Natural killer cell (primary cell): ENCODE results near the gene NTHL1. TPM values are rescaled to one million over a fixed set of nuclear protein-coding genes. Genes with fewer than 3 reads are reported as not detected.

ENCODE experiments used
- ATAC-seq, 3 donors: fragments of 150-1000 bp in 2 of 3; fragments of 200-7000 bp in 1 of 3; cut with Tn5 transposase; 1 replicate in 1 of 3; 2 replicates in 2 of 3; pipeline ENCODE4 v1.10.0; 2021; ENCODE audit warnings: mild to moderate bottlenecking in 2 of 3, moderate library complexity in 2 of 3
- DNase-seq, 2 donors: peaks; one replicate each; pipeline versions ENCODE4 v3.0.0 to v3.0.0-alpha.2; 2013 to 2021; ENCODE audit warnings: mixed read lengths in 1 of 2
- H3K27ac ChIP-seq: one replicate; pipeline ENCODE4 v1.5.1; 2013; ENCODE audit warnings: mild to moderate bottlenecking, low read length
- H3K27me3 ChIP-seq: one replicate; pipeline ENCODE4 v1.6.1; 2013; ENCODE audit warnings: low read length; ENCODE audit not compliant: control insufficient read depth, insufficient read depth
- H3K36me3 ChIP-seq: one replicate; pipeline ENCODE4 v1.6.1; 2013; ENCODE audit warnings: low read length; ENCODE audit not compliant: control insufficient read depth, insufficient read depth
- H3K4me1 ChIP-seq: one replicate; pipeline ENCODE4 v1.6.1; 2013; ENCODE audit warnings: low read length; ENCODE audit not compliant: control insufficient read depth, insufficient read depth
- H3K4me3 ChIP-seq: one replicate; pipeline ENCODE4 v1.5.1; 2013; ENCODE audit warnings: low read length
- H3K9me3 ChIP-seq: one replicate; pipeline ENCODE4 v1.6.1; 2013; ENCODE audit warnings: low read length; ENCODE audit not compliant: control insufficient read depth, insufficient read depth
- H3K27ac Mint-ChIP-seq, 2 donors: one replicate each; pipeline ENCODE4 v1.8.0; 2022; ENCODE audit warnings: mild to moderate bottlenecking in 2 of 2, mixed read lengths in 2 of 2, moderate library complexity in 1 of 2
- H3K27me3 Mint-ChIP-seq, 2 donors: one replicate each; pipeline ENCODE4 v1.8.0; 2022; ENCODE audit warnings: low read depth in 2 of 2, mixed read lengths in 2 of 2
- H3K36me3 Mint-ChIP-seq: one replicate; pipeline ENCODE4 v1.8.0; 2022; ENCODE audit warnings: mixed read lengths
- H3K4me1 Mint-ChIP-seq, 2 donors: one replicate each; pipeline ENCODE4 v1.8.0; 2022; ENCODE audit warnings: mixed read lengths in 2 of 2
- H3K4me3 Mint-ChIP-seq: one replicate; pipeline ENCODE4 v1.8.0; 2022; ENCODE audit warnings: mild to moderate bottlenecking, moderate library complexity, mixed read lengths
- H3K9me3 Mint-ChIP-seq, 2 donors: one replicate each; pipeline ENCODE4 v1.8.0; 2022; ENCODE audit warnings: mixed read lengths in 2 of 2
- WGBS: methylation state at CpG from one replicate; pipeline ENCODE4 v1.1.7; 2013; ENCODE audit warnings: missing lambda C conversion rate; ENCODE audit not compliant: insufficient coverage; 5-methylcytosine and 5-hydroxymethylcytosine counted together
- intact Hi-C: fragments of 100-400 bp; cut with micrococcal nuclease; formaldehyde crosslinking; loops from one replicate; pipeline ENCODE4 v1.14.2; 2022
- total RNA-seq, 4 donors: library from RNA; stranded (reverse); fragments of 120-200 nt in 1 of 4; gene quantifications; one replicate each; pipeline versions ENCODE4 v1.2.3 to v1.2.4, GENCODE V29; 2013 to 2022
- TF ChIP-seq, protein P1 (sequence below): fragments of 200-600 bp; IDR thresholded peaks from one replicate; pipeline ENCODE4 v1.8.0; 2022; ENCODE audit warnings: antibody characterized with exemption

The NTHL1 gene
- total RNA-seq, 3 donors from 2014 or later (not counting 1 experiment from before 2014, with no cell fraction given), result 8.7 to 12.9 (median 9.7) TPM

DNA sequence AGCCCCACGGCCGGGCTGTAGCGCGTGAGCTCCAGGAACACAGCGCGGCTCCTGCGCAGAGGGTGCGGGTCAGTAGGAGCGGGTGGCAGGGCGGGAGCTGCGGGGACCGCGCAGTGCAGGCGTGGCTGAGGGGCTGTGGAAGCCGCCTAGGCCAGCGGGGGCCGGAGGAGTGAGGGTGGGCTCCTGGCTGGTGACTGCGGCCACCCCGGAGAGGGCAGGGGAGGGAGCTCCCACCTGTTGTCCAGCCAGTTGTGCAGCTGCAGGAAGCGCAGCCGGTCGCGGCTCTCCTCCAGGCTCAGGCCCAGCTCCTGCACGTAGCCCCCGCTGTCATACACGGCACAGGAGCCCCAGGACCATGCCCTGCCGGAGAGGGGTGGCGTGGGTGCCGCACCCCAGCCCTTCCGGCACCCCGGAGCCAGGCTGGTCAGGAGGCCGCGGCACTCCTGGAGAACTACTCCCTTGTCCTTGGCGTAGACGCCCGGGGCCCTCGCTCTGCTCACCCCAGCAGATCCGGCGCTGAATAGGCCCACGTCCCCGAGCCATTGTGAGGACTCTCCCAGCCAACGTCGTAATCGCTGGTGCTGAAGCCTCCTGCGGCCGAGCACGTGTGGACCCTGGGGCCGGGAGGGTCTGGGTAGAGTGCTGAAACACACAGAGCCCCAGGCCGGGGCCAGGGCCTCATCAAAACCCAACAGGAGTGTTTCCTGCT, 44.1 kb upstream of the NTHL1 start:
- Mint-ChIP-seq H3K36me3 (no peaks in the 10 kb centered on the region), H3K4me3 (no peak overlapping the region), H3K27me3 (no peaks in the 10 kb centered on the region), H3K9me3 (no peaks in the 10 kb centered on the region), H3K27ac (no peak overlapping the region), H3K4me1 (no peaks in the 10 kb centered on the region)
- Histone ChIP-seq H3K27ac (no peak overlapping the region), H3K4me1 (no peaks in the 10 kb centered on the region), H3K36me3 (peaks cover 29% of the 10 kb centered on the region), H3K4me3 (no peak overlapping the region), H3K9me3 (no peaks in the 10 kb centered on the region), H3K27me3 (no peaks in the 10 kb centered on the region)
- TF ChIP-seq, protein P1, sequence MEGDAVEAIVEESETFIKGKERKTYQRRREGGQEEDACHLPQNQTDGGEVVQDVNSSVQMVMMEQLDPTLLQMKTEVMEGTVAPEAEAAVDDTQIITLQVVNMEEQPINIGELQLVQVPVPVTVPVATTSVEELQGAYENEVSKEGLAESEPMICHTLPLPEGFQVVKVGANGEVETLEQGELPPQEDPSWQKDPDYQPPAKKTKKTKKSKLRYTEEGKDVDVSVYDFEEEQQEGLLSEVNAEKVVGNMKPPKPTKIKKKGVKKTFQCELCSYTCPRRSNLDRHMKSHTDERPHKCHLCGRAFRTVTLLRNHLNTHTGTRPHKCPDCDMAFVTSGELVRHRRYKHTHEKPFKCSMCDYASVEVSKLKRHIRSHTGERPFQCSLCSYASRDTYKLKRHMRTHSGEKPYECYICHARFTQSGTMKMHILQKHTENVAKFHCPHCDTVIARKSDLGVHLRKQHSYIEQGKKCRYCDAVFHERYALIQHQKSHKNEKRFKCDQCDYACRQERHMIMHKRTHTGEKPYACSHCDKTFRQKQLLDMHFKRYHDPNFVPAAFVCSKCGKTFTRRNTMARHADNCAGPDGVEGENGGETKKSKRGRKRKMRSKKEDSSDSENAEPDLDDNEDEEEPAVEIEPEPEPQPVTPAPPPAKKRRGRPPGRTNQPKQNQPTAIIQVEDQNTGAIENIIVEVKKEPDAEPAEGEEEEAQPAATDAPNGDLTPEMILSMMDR, result no peak
- intact Hi-C loops, result no loop called here
- DNase-seq (no peak), ATAC-seq (peak in 1 of 3 donors; percentile 11)
- WGBS, result 96% methylated on average over 49 of the region's 49 CpGs

DNA sequence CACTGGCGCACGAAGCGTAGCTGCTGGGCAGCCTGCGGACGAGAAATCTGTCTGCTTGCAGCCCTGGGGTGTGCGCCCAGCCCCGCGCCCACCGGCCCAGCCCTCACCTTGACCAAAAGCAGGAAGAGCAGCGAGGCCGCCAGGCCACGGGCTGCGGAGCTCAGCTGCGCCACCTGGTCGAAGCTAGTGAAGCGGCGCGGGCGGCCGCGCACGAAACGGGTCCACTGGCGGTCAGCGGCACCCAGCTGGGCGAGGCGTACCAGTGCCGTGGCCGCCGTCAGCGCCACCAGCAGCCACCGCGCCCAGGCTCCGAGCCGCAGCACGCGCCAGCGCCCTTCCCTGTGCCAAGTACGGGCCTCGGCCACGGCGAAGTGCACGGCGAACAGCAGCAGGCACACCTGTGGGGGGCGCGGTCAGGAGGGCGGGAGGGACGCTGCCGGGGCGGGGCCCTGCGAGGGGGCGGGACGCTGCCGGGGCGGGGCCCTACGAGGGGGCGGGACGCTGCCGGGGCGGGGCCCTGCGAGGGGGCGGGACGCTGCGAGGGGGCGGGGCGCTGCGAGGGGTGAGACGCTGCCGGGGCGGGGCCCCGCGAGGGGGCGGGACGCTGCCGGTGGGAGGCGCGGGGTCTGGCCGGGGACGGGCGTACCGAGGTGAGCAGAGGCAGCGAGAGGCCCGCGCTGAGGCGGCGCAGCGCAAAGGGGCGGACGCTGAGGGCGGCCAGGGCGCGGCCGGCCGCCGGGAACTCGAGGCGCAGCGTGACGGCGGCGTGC, 43.3 kb upstream of the NTHL1 start:
- H3K4me3 Mint-ChIP-seq, result no peak overlapping the region
- no peaks in the 10 kb centered on the region for H3K36me3 Mint-ChIP-seq
- no peak overlapping the region for H3K27ac Mint-ChIP-seq
- Histone ChIP-seq H3K36me3 (peaks cover 37% of the 10 kb centered on the region), H3K4me1 (no peaks in the 10 kb centered on the region), H3K4me3 (no peak overlapping the region), H3K9me3 (no peaks in the 10 kb centered on the region), H3K27ac (no peak overlapping the region), H3K27me3 (no peaks in the 10 kb centered on the region)
- DNase-seq (peak in 1 of 2 donors; percentile 33), ATAC-seq (peak in 1 of 3 donors; percentile 31)
- H3K9me3 Mint-ChIP-seq, result no peaks in the 10 kb centered on the region
- TF ChIP-seq, protein P1, result no peak
- H3K4me1 Mint-ChIP-seq, result no peaks in the 10 kb centered on the region
- intact Hi-C loops, result no loop called here
- WGBS, result 90% methylated on average over 101 of the region's 101 CpGs
- H3K27me3 Mint-ChIP-seq, result no peaks in the 10 kb centered on the region

DNA sequence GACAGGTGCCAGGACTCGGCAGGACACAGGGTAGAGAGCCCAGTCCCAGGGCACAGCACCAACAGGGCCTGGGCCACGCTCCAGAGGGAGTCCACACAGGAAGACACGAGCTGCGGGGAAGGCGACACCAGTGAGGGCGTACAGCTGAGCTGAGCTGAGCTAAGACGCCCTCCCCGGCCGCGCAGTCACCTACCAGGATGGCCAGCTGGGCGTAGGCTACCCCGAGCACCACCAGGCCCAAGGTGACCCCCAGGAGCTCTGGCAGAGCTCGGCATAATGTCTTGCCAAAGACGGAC, 42.8 kb upstream of the NTHL1 start:
- no peak for ATAC-seq
- 96% methylated on average over 14 of the region's 14 CpGs for WGBS
- no peak overlapping the region for H3K4me3 Mint-ChIP-seq

More for the DNA sequence above, 42.8 kb upstream of the NTHL1 start:
- no peaks in the 10 kb centered on the region for H3K27me3 ChIP-seq
- peaks cover 40% of the 10 kb centered on the region for H3K36me3 ChIP-seq
- Mint-ChIP-seq H3K36me3 (no peaks in the 10 kb centered on the region), H3K9me3 (no peaks in the 10 kb centered on the region), H3K27ac (no peak overlapping the region), H3K4me1 (no peaks in the 10 kb centered on the region), H3K27me3 (no peaks in the 10 kb centered on the region)
- TF ChIP-seq, protein P1, result no peak
- H3K9me3 ChIP-seq, result no peaks in the 10 kb centered on the region
- DNase-seq, result no peak
- intact Hi-C loops, result no loop called here
- H3K4me1 ChIP-seq, result no peaks in the 10 kb centered on the region
- no peak overlapping the region for H3K4me3 ChIP-seq
- H3K27ac ChIP-seq, result no peak overlapping the region
